ENCODE results near the gene DTX3L.

Gene DTX3L

GRCh38 chr3:122578069-122578740, 14.1 kb downstream of the DTX3L start:
- CTCF ChIA-PET: no interaction called here
- TF ChIP-seq FOXK2 (IDR thresholded peaks at IDR 0.05) (no peak), ELF4 (IDR thresholded peaks at IDR 0.05) (no peak), BHLHE40 (IDR thresholded peaks at IDR 0.05; ENCODE audit: borderline replicate concordance) (no peak), FOXA1 (IDR thresholded peaks at IDR 0.05) (no peak), ZNF384 (IDR thresholded peaks at IDR 0.05) (no peak), TARDBP (IDR thresholded peaks at IDR 0.05) (no peak), L3MBTL2 (conservative IDR thresholded peaks at IDR 0.05) (no peak), PKNOX1 (IDR thresholded peaks at IDR 0.05) (no peak)
- DNase-seq (ENCODE audit: extremely low spot score): no peak
- POLR2A ChIA-PET: interaction anchor here (0.8 kb wide), 1 partner anchor 14 kb away, joined by 3 read pairs; the partner anchor contains the start of genes DTX3L and PARP9

GRCh38 chr3:122580470-122580869, 16.3 kb downstream of the DTX3L start:
- POLR2A ChIA-PET: no interaction called here
- CTCF ChIA-PET: no interaction called here
- TF ChIP-seq LEF1 (IDR thresholded peaks at IDR 0.05; ENCODE audit: borderline replicate concordance) (no peak), FOXK2 (IDR thresholded peaks at IDR 0.05) (no peak), NFRKB (IDR thresholded peaks at IDR 0.05) (no peak)
- no peak for DNase-seq (ENCODE audit: extremely low spot score)

GRCh38 chr3:122581622-122582021, 17.5 kb downstream of the DTX3L start:
- CTCF ChIA-PET: no interaction called here
- POLR2A ChIA-PET: no interaction called here
- TF ChIP-seq SP1 (IDR thresholded peaks at IDR 0.05) (no peak), NFRKB (IDR thresholded peaks at IDR 0.05) (no peak), FOXK2 (IDR thresholded peaks at IDR 0.05) (no peak), BHLHE40 (IDR thresholded peaks at IDR 0.05; ENCODE audit: borderline replicate concordance) (no peak), TARDBP (IDR thresholded peaks at IDR 0.05) (no peak), CTBP1 (IDR thresholded peaks at IDR 0.05; ENCODE audit: borderline replicate concordance) (no peak), PKNOX1 (IDR thresholded peaks at IDR 0.05) (no peak), L3MBTL2 (conservative IDR thresholded peaks at IDR 0.05) (no peak), ELF4 (IDR thresholded peaks at IDR 0.05) (no peak), FOXA1 (IDR thresholded peaks at IDR 0.05) (no peak), ZNF384 (IDR thresholded peaks at IDR 0.05) (no peak), SUZ12 (IDR thresholded peaks at IDR 0.05) (no peak), LEF1 (IDR thresholded peaks at IDR 0.05; ENCODE audit: borderline replicate concordance) (no peak)
- no peak for DNase-seq (ENCODE audit: extremely low spot score)

- TF ChIP-seq CTBP1 (IDR thresholded peaks at IDR 0.05; ENCODE audit: borderline replicate concordance) (no peak), FOXA1 (IDR thresholded peaks at IDR 0.05) (no peak), ZNF384 (IDR thresholded peaks at IDR 0.05) (no peak), SUZ12 (IDR thresholded peaks at IDR 0.05) (no peak), SP1 (IDR thresholded peaks at IDR 0.05) (no peak)
- CTCF ChIA-PET: no interaction called here
- DNase-seq (ENCODE audit: extremely low spot score): no peak
- POLR2A ChIA-PET: no interaction called here
Measured at GRCh38 chr3:122582390-122582789, 18.3 kb downstream of the DTX3L start.

- no peak for DNase-seq (ENCODE audit: extremely low spot score)
- ChIA-PET CTCF (no interaction called here), POLR2A (no interaction called here)
- TF ChIP-seq ZNF384 (IDR thresholded peaks at IDR 0.05) (no peak), TARDBP (IDR thresholded peaks at IDR 0.05) (no peak), SP1 (IDR thresholded peaks at IDR 0.05) (no peak), HDGF (IDR thresholded peaks at IDR 0.05; ENCODE audit: borderline replicate concordance) (no peak), PKNOX1 (IDR thresholded peaks at IDR 0.05) (no peak), LEF1 (IDR thresholded peaks at IDR 0.05; ENCODE audit: borderline replicate concordance) (no peak), FOXK2 (IDR thresholded peaks at IDR 0.05) (no peak), ARNT (IDR thresholded peaks at IDR 0.05) (no peak), NFRKB (IDR thresholded peaks at IDR 0.05) (no peak), FOXM1 (IDR thresholded peaks at IDR 0.05; ENCODE audit: borderline replicate concordance) (no peak), BHLHE40 (IDR thresholded peaks at IDR 0.05; ENCODE audit: borderline replicate concordance) (no peak), L3MBTL2 (conservative IDR thresholded peaks at IDR 0.05) (no peak), FOXA1 (IDR thresholded peaks at IDR 0.05) (no peak)
Measured at GRCh38 chr3:122586098-122586497, 22.0 kb downstream of the DTX3L start.

GRCh38 chr3:122586773-122587485, 22.8 kb downstream of the DTX3L start:
- DNase-seq (ENCODE audit: extremely low spot score): no peak
- CTCF ChIA-PET: no interaction called here
- TF ChIP-seq ELF4 (IDR thresholded peaks at IDR 0.05) (no peak), L3MBTL2 (conservative IDR thresholded peaks at IDR 0.05) (no peak), HDGF (IDR thresholded peaks at IDR 0.05; ENCODE audit: borderline replicate concordance) (no peak), ARNT (IDR thresholded peaks at IDR 0.05) (no peak), ZNF384 (IDR thresholded peaks at IDR 0.05) (no peak), CTBP1 (IDR thresholded peaks at IDR 0.05; ENCODE audit: borderline replicate concordance) (no peak), BHLHE40 (IDR thresholded peaks at IDR 0.05; ENCODE audit: borderline replicate concordance) (no peak), SP1 (IDR thresholded peaks at IDR 0.05) (no peak), SUZ12 (IDR thresholded peaks at IDR 0.05) (no peak), FOXM1 (IDR thresholded peaks at IDR 0.05; ENCODE audit: borderline replicate concordance) (no peak), FOXK2 (IDR thresholded peaks at IDR 0.05) (no peak), NFRKB (IDR thresholded peaks at IDR 0.05) (no peak), FOXA1 (IDR thresholded peaks at IDR 0.05) (no peak), PKNOX1 (IDR thresholded peaks at IDR 0.05) (no peak), LEF1 (IDR thresholded peaks at IDR 0.05; ENCODE audit: borderline replicate concordance) (no peak), TARDBP (IDR thresholded peaks at IDR 0.05) (no peak)
- POLR2A ChIA-PET: no interaction called here
